AG09309 (cell line): Measurements from ENCODE around the gene FIBCD1.
A peak's percentile ranks its signal among the peaks of the same experiment; 100 is the strongest.

Experiments
- DNase-seq: peaks from one replicate; pipeline ENCODE4 v3.0.0-alpha.2; 2010; ENCODE audit warnings: low read depth
- H3K4me3 ChIP-seq: 2 replicates; pipeline ENCODE4 v1.5.1; 2011; ENCODE audit warnings: mild to moderate bottlenecking, low read depth, low read length, moderate library complexity; ENCODE audit not compliant: control insufficient read depth
- TF ChIP-seq, protein P1 (sequence below): IDR thresholded peaks from 2 replicates; pipeline ENCODE4 v1.5.1; 2011; ENCODE audit warnings: mild to moderate bottlenecking, low read depth, low read length, inconsistent platforms; ENCODE audit not compliant: insufficient read depth, control insufficient read depth; ENCODE audit errors: missing control alignments

FIBCD1 gene, protein sequence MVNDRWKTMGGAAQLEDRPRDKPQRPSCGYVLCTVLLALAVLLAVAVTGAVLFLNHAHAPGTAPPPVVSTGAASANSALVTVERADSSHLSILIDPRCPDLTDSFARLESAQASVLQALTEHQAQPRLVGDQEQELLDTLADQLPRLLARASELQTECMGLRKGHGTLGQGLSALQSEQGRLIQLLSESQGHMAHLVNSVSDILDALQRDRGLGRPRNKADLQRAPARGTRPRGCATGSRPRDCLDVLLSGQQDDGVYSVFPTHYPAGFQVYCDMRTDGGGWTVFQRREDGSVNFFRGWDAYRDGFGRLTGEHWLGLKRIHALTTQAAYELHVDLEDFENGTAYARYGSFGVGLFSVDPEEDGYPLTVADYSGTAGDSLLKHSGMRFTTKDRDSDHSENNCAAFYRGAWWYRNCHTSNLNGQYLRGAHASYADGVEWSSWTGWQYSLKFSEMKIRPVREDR

DNA sequence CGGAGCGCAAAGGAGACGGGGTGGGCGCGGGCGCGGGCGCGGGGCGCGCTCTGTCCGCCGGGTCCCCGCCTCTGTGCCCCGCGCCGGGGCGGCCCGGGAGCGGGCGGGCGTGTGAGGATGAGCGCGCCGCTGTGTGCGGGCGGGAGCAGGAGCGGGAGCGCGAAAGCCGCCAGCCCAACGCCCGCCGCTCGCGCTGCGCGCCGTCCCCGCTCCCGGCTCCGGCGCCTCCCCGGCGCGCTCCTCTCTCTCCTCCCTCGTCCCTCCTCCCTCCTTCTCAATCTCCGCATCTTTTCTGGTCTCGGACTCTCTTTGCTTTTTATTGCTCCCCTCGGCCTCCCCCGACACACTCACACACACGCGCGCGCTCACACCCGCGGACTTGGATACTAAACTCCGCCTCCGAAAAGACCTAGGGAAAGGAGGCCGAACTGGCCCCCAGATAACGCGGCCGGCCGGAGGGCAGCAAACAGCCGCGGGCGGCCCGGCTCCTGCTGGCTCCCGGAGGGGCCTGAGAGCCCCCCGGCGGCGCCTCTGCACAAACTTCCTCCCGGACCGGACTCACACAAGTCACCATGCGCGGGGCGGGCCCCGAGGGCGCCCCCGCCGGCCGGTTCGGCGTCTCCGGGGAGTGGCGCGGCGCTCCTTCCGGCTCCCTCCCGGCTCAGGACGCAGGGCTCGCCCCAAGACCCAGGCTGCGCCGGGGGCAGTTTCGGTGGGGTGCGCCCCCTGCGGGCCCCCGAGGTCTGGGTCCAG lies at the start of gene FIBCD1:
FIBCD1 (minus strand) TSS at position 596 of the 753 bp plus-strand sequence. CDS start 640 bp downstream, outside the sequence.
- peak within 1 kb of the TSS; percentile 55 for H3K4me3 ChIP-seq
- TF ChIP-seq, protein P1, sequence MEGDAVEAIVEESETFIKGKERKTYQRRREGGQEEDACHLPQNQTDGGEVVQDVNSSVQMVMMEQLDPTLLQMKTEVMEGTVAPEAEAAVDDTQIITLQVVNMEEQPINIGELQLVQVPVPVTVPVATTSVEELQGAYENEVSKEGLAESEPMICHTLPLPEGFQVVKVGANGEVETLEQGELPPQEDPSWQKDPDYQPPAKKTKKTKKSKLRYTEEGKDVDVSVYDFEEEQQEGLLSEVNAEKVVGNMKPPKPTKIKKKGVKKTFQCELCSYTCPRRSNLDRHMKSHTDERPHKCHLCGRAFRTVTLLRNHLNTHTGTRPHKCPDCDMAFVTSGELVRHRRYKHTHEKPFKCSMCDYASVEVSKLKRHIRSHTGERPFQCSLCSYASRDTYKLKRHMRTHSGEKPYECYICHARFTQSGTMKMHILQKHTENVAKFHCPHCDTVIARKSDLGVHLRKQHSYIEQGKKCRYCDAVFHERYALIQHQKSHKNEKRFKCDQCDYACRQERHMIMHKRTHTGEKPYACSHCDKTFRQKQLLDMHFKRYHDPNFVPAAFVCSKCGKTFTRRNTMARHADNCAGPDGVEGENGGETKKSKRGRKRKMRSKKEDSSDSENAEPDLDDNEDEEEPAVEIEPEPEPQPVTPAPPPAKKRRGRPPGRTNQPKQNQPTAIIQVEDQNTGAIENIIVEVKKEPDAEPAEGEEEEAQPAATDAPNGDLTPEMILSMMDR, result peak; percentile 25
- no peak for DNase-seq

DNA sequence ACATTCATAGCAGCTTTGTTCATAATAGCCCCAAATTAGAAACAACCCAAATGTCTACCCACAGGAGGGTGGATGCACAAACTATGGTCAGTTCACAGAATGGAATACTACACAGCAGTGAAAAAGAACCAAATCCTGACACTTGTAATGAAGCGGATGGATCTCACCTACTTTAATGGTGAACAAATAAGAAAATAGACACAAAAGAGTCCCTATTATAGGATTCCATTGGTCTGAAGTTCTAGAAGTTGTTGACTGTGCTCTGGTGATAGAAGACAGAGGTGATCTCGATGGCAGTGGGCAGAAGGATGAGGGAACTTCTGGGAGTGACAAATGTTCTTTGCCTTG lies 49.3 kb upstream of the FIBCD1 start:
- no peak for DNase-seq
- TF ChIP-seq, protein P1, result no peak
- no peak overlapping the region for H3K4me3 ChIP-seq

DNA sequence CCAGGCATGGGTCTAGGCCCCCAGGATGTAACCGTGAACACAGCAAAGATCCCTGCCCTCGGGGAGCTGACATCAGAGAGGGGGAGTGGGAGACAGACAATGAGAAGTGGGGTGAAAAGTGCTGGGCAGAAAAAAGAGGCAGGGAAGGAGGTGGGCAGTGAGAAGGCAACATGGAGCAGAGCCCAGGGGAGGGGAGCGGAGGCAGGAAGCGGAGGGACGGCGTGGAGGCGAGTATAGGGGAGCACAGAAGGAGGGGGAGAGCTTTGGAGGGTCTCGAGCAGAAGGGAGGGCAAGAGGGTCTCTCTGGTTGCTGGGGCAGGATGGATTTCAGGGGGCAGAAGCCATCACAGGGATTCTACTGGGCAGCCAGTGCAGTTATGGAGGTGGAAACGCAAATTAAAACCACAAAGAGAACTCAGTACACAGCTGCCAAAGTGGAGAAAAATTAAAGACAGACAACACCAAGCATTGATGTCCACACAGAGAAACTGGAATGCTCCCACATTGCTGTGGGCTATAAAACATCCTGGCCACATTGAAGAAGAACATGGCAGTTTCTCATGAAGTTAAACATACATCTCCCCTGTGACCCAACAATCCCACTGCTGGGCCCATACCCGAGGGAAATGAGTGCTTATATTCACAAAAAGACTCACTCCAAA lies 48.8 kb upstream of the FIBCD1 start:
- TF ChIP-seq, protein P1, result no peak
- H3K4me3 ChIP-seq, result no peak overlapping the region
- DNase-seq, result no peak

DNA sequence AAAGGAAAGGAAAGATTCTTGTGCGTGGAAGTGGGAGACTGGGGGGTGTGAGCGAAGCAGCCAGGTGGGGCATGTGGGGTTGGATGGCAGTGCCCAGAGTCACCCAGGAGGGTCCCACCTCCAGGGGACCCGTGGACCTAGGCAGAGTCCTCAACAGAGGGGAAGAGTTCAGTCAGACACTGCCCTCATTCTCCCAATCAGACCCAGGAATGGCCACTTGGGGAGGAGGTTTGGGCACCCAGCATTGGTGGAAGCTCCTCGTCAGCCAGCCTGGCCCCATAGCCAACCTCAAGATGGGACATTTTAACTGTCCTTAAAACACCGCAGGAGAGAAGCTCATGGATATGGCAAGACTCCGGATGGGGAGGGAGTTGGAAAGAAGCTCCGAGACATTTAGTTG lies 48.0 kb upstream of the FIBCD1 start:
- TF ChIP-seq, protein P1, result no peak

DNA sequence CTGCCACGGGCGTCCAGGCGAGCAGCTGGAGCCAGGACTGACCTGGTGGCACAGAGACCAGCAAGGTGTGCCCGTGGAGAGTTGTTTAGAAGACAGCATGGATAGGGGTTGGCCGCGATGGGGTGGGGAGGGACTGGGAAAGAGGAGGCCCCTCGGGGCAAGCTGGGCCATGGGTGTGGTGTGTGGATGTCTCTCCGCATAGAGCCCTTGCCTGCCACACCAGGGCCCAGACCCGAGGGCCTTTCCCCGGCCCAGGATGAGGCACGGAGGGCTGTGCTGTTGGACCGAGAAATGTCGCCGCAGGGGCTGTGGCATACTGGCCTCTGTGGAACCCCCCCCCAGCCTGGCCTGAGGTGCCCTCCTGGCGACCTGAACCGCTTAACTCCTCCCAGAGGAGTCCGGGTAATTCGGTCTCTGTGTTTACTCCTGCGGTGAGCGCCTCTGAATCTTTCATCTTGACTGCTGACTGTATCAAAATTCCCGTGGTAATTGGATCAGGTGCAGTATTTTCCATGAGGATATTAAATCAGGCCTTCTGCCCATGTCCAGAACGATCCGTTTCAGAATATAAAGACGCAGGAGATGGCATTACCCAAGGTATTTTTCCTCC lies 47.4 kb upstream of the FIBCD1 start:
- DNase-seq, result no peak
- TF ChIP-seq, protein P1, result no peak
- no peak overlapping the region for H3K4me3 ChIP-seq

More for the DNA sequence above, 48.0 kb upstream of the FIBCD1 start:
- H3K4me3 ChIP-seq, result no peak overlapping the region
- DNase-seq, result no peak

DNA sequence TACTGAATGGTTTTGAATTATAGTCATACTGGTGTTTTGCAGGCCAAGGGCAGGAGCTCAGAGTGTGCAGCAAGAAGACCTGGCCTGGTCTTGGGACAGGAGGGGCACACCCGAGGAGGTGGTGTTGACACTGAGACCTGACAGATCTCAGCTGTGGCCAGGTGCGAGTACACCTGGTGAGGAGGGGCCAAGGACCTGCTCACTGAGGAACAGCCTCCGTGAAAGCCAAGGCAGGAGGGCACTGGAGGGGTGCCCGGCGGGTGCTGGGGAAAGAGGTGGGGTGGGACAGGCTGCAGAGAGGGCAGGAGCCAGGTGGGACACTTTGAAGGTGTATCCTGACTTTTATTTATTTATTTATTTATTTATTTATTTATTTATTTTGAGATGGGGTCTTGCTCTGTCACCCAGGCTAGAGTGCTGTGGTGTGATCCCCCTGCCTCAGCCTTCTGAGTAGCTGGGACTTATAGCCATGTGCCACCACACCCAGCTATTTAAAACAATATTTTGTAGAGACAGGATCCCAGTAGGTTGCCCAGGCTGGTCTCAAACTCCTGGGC lies 46.6 kb upstream of the FIBCD1 start:
- H3K4me3 ChIP-seq, result no peak overlapping the region
- TF ChIP-seq, protein P1, result no peak
- no peak for DNase-seq
